Thyroid gland (tissue), 4 donors: ENCODE data around the gene MCAT. TPM values are rescaled to one million over a fixed set of nuclear protein-coding genes. Genes with fewer than 3 reads are reported as not detected.

ENCODE experiments used
- DNase-seq, 2 donors: peaks; one replicate each; pipeline ENCODE4 v3.0.0-alpha.2; 2019
- H3K27ac ChIP-seq, 3 donors: fragments of 200-600 bp; sonication (generic); 1 replicate in 2 of 3; 2 replicates in 1 of 3; pipeline ENCODE4 v1.5.1; 2016 to 2019; ENCODE audit warnings: mild to moderate bottlenecking in 1 of 3, moderate library complexity in 1 of 3
- H3K27me3 ChIP-seq: fragments of 200-600 bp; sonication (generic); one replicate; pipeline ENCODE4 v1.5.1; 2019
- H3K36me3 ChIP-seq, 2 donors: fragments of 200-600 bp; sonication (generic); one replicate each; pipeline ENCODE4 v1.5.1; 2016 to 2019
- H3K4me1 ChIP-seq, 2 donors: fragments of 200-600 bp; sonication (generic); one replicate each; pipeline ENCODE4 v1.5.1; 2017 to 2019
- H3K4me3 ChIP-seq, 3 donors: fragments of 200-600 bp; sonication (generic); replicated peaks in 1 of 3; 1 replicate in 2 of 3; 2 replicates in 1 of 3; pipeline ENCODE4 v1.5.1; 2016; ENCODE audit warnings: mild to moderate bottlenecking in 1 of 3
- H3K9me3 ChIP-seq: fragments of 200-600 bp; sonication (generic); one replicate; pipeline ENCODE4 v1.5.1; 2017
- POLR2A ChIP-seq, 2 donors: fragments of 450-650 bp; IDR thresholded peaks; one replicate each; pipeline ENCODE4 v1.6.1; 2017; ENCODE audit warnings: antibody characterized with exemption in 2 of 2, mild to moderate bottlenecking in 2 of 2, moderate library complexity in 1 of 2
- WGBS, 2 donors: methylation state at CpG; one replicate each; pipeline ENCODE4 v1.1.5; 2017; 5-methylcytosine and 5-hydroxymethylcytosine counted together
- intact Hi-C: fragments of 100-400 bp; cut with DNase I; formaldehyde crosslinking; loops from one replicate; pipeline ENCODE4 v1.15.1; 2023
- total RNA-seq, 4 donors: library from RNA; depleted of rRNA; stranded (reverse); fragments of >200 nt; gene quantifications; one replicate each; pipeline ENCODE4 v1.2.3, GENCODE V29; 2016
- TF ChIP-seq, protein P1 (sequence below), 6 experiments: fragments of 200-600 bp in 3 of 6; fragments of 450-650 bp in 3 of 6; sonication (generic) in 3 of 6; IDR thresholded peaks; one replicate each; pipeline ENCODE4 v1.5.1; 2016 to 2019; ENCODE audit warnings: antibody characterized with exemption in 6 of 6, mild to moderate bottlenecking in 2 of 6, inconsistent platforms in 1 of 6, moderate library complexity in 1 of 6

The MCAT gene
- total RNA-seq, 4 donors from 2014 or later = 28.4 to 48.5 (median 38.3) TPM

DNA sequence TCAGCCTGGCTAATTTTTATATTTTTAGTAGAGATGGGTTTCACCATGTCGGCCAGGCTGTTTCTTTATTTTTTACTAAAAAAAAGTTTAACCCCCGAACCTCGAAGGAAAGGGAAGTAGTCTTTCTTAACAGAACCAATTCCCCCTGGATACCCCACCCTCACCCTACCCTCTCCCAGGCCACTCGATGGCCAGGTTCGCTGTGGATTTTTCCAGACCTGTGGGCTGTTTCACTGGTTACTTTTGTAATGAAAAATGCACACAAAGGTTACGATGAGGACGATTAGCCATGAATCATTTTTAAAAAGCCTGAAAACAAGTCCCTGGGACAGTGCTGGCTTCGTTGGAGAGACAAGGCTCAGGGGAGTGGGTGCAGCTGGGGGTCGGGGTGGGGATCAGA lies 10.7 kb upstream of the MCAT start:
- DNase-seq = no peak
- no peak overlapping the region for H3K27ac ChIP-seq
- peaks cover 16 to 21% of the 10 kb centered on the region in 2 donors for H3K4me1 ChIP-seq
- no peak overlapping the region for H3K4me3 ChIP-seq
- H3K36me3 ChIP-seq = no peaks in the 10 kb centered on the region
- TF ChIP-seq POLR2A (IDR thresholded peaks at IDR 0.05) = no peak
- TF ChIP-seq, protein P1, sequence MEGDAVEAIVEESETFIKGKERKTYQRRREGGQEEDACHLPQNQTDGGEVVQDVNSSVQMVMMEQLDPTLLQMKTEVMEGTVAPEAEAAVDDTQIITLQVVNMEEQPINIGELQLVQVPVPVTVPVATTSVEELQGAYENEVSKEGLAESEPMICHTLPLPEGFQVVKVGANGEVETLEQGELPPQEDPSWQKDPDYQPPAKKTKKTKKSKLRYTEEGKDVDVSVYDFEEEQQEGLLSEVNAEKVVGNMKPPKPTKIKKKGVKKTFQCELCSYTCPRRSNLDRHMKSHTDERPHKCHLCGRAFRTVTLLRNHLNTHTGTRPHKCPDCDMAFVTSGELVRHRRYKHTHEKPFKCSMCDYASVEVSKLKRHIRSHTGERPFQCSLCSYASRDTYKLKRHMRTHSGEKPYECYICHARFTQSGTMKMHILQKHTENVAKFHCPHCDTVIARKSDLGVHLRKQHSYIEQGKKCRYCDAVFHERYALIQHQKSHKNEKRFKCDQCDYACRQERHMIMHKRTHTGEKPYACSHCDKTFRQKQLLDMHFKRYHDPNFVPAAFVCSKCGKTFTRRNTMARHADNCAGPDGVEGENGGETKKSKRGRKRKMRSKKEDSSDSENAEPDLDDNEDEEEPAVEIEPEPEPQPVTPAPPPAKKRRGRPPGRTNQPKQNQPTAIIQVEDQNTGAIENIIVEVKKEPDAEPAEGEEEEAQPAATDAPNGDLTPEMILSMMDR (IDR thresholded peaks at IDR 0.05) = no peak
- intact Hi-C loops = no loop called here
- no peaks in the 10 kb centered on the region for H3K27me3 ChIP-seq
- 68 to 74% methylated on average over 9 of the region's 9 CpGs for WGBS, 2 donors
- H3K9me3 ChIP-seq = no peaks in the 10 kb centered on the region

GRCh38 chr22:43152357-43153071 lies 9.3 kb upstream of the MCAT start:
- Histone ChIP-seq H3K4me3 (peak overlapping the region; percentile 39 to 80 (median 63)), H3K36me3 (no peaks in the 10 kb centered on the region), H3K9me3 (no peaks in the 10 kb centered on the region), H3K27me3 (no peaks in the 10 kb centered on the region), H3K27ac (peak overlapping the region; percentile 67 to 74 (median 74)), H3K4me1 (peaks cover 16 to 21% of the 10 kb centered on the region in 2 donors)
- 23 to 32% methylated on average over 5 to 12 of the region's 22 CpGs for WGBS, 2 donors
- peak; percentile 83 to 85 for DNase-seq
- intact Hi-C loops = no loop called here
- TF ChIP-seq, protein P1 (IDR thresholded peaks at IDR 0.05) = no peak
- TF ChIP-seq POLR2A (IDR thresholded peaks at IDR 0.05) = peak in 1 of 2 donors; percentile 22

DNA sequence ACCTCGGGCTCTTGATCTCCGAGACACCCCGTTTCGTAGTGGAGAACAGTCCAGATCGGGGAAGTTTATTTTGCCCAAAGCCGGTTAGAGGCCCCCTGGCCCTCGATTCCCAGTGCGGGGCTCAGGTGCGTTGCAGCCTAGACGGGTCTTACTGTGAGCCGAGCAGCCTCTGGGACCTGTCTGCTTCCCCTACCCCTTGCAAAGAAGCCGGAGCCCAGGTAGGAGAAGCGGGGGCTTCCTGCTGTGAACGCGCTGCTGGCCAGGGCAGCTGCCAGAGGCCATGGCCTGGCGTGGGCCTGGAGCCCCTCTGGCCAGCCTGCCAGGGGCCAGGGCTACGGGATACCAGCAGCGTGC lies 8.8 kb upstream of the MCAT start:
- H3K27me3 ChIP-seq = no peaks in the 10 kb centered on the region
- H3K4me1 ChIP-seq = peaks cover 16 to 21% of the 10 kb centered on the region in 2 donors
- TF ChIP-seq, protein P1 (IDR thresholded peaks at IDR 0.05) = no peak
- no peak for TF ChIP-seq POLR2A (IDR thresholded peaks at IDR 0.05)
- H3K9me3 ChIP-seq = no peaks in the 10 kb centered on the region
- no peak for DNase-seq
- H3K36me3 ChIP-seq = no peaks in the 10 kb centered on the region
- WGBS, 2 donors = 16 to 40% methylated on average over 1 to 15 of the region's 18 CpGs
- intact Hi-C loops = no loop called here
- H3K4me3 ChIP-seq = peak overlapping the region; percentile 39 to 80 (median 63)
- H3K27ac ChIP-seq = peak overlapping the region; percentile 67 to 74 (median 74)

GRCh38 chr22:43151251-43152002 lies 8.2 kb upstream of the MCAT start, which contains the start of gene TSPO:
TSS of gene TSPO (plus strand) at chr22:43151559. CDS start at chr22:43159239, 7,680 bp downstream.
- Histone ChIP-seq H3K27ac (peak within 1 kb of the TSS; percentile 67 to 74 (median 74)), H3K36me3 (no peaks in the 10 kb centered on the region), H3K27me3 (no peaks in the 10 kb centered on the region), H3K9me3 (no peaks in the 10 kb centered on the region), H3K4me3 (peak within 1 kb of the TSS; percentile 39 to 80 (median 63)), H3K4me1 (peaks cover 16 to 21% of the 10 kb centered on the region in 2 donors)
- 1 to 3% methylated on average over 16 to 20 of the region's 75 CpGs for WGBS, 2 donors
- peak; percentile 73 to 75 for DNase-seq
- intact Hi-C loops = no loop called here
- TF ChIP-seq, protein P1 (IDR thresholded peaks at IDR 0.05) = no peak
- TF ChIP-seq POLR2A (IDR thresholded peaks at IDR 0.05) = peak in 1 of 2 donors; percentile 66
